ENCODE data around the gene TCP11. TPM values are rescaled to one million over a fixed set of nuclear protein-coding genes. Genes with fewer than 3 reads are reported as not detected.

TCP11 gene
- total and polyA plus RNA-seq, 2 donors (not counting 1 experiment from before 2014, with no cell fraction given): not detected

DNA sequence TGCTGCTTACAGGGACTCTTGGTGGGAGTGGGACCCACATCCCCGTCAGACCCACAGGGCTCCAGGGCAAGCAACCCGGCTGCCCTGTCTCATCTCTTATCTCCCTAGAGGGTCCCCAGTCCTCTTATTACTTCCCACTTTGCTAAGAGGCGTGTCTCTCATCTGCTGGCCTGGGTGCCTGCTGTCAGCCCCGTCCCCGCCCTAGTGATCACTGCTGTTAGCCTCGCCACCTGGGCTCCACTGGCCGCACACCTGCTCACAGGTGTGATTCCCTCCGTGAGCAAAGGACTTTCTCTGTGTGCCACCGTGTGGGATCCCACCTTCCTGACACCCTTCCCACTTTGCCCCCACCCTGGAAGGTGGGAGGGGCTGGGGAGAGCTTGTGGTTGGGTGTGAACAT lies 57.6 kb downstream of the TCP11 start:
- no peaks in the 10 kb centered on the region for H3K9me3 ChIP-seq (ENCODE audit: control extremely low read depth in 1 of 3, control insufficient read depth in 2 of 3, insufficient read depth in 1 of 3, low read length in 2 of 3)
- no peaks in the 10 kb centered on the region for H3K9me3 Mint-ChIP-seq (ENCODE audit: insufficient read depth)
- intact Hi-C loops (cut with micrococcal nuclease): no loop called here
- DNase-seq: no peak
- H3K4me2 ChIP-seq (replicated peaks; ENCODE audit: low read depth, low read length, poor library complexity, severe bottlenecking): no peak overlapping the region
- H3K4me3 ChIP-seq (ENCODE audit: control extremely low read depth in 1 of 5, extremely low read depth in 1 of 5, insufficient read depth in 1 of 5, low read depth in 2 of 5, low read length in 4 of 5): no peak overlapping the region
- H3K79me2 ChIP-seq (ENCODE audit: control insufficient read depth, insufficient read depth, low read length): no peaks in the 10 kb centered on the region
- no peak overlapping the region for H3K27ac Mint-ChIP-seq
- no peaks in the 10 kb centered on the region for H4K20me1 ChIP-seq (ENCODE audit: control insufficient read depth, insufficient read depth, low read length, poor library complexity, severe bottlenecking)
- no peaks in the 10 kb centered on the region for H3K27me3 Mint-ChIP-seq
- 85% methylated on average over 7 of the region's 9 CpGs for whole genome bisulfite sequencing (ENCODE audit: insufficient coverage)
- H3K4me1 ChIP-seq (ENCODE audit: control insufficient read depth in 2 of 2, insufficient read depth in 2 of 2, low read length in 2 of 2): no peaks in the 10 kb centered on the region
- CTCF ChIA-PET: no interaction called here
- H3K27ac ChIP-seq (ENCODE audit: low read length in 2 of 2): no peak overlapping the region
- TF ChIP-seq CTCF (IDR thresholded peaks at IDR 0.05) (no peak), EZH2 (IDR thresholded peaks at IDR 0.05; ENCODE audit: borderline replicate concordance, insufficient read depth, low read depth, low read length, poor library complexity, severe bottlenecking) (no peak)
- no peaks in the 10 kb centered on the region for H3K4me1 Mint-ChIP-seq
- H2AFZ ChIP-seq (ENCODE audit: insufficient read depth, low read depth, low read length, poor library complexity, severe bottlenecking): no peak overlapping the region
- peaks cover 0 to 32% of the 10 kb centered on the region in 2 experiments for H3K36me3 ChIP-seq (replicated peaks in 1 of 2; ENCODE audit: control extremely low read depth in 1 of 2, control insufficient read depth in 1 of 2, extremely low read depth in 1 of 2, insufficient read depth in 2 of 2, low read length in 1 of 2)
- no peaks in the 10 kb centered on the region for H3K27me3 ChIP-seq (replicated peaks in 1 of 4; ENCODE audit: control extremely low read depth in 1 of 4, control insufficient read depth in 3 of 4, insufficient read depth in 4 of 4, low read length in 3 of 4)
- no peak overlapping the region for H3K4me3 Mint-ChIP-seq
- H3K9ac ChIP-seq (ENCODE audit: low read length): no peak overlapping the region
- POLR2A ChIA-PET: no interaction called here
- no peak for ATAC-seq (ENCODE audit: low read depth)

GRCh38 chr6:35082733-35083403 lies 58.3 kb downstream of the TCP11 start:
- no peak for DNase-seq
- Mint-ChIP-seq H3K27ac (no peak overlapping the region), H3K27me3 (no peaks in the 10 kb centered on the region), H3K9me3 (ENCODE audit: insufficient read depth) (no peaks in the 10 kb centered on the region), H3K4me3 (no peak overlapping the region), H3K4me1 (no peaks in the 10 kb centered on the region)
- peaks cover 0 to 35% of the 10 kb centered on the region in 2 experiments for H3K36me3 ChIP-seq (replicated peaks in 1 of 2; ENCODE audit: control extremely low read depth in 1 of 2, control insufficient read depth in 1 of 2, extremely low read depth in 1 of 2, insufficient read depth in 2 of 2, low read length in 1 of 2)
- H3K9me3 ChIP-seq (ENCODE audit: control extremely low read depth in 1 of 3, control insufficient read depth in 2 of 3, insufficient read depth in 1 of 3, low read length in 2 of 3): no peaks in the 10 kb centered on the region
- no peaks in the 10 kb centered on the region for H3K4me1 ChIP-seq (ENCODE audit: control insufficient read depth in 2 of 2, insufficient read depth in 2 of 2, low read length in 2 of 2)
- no peaks in the 10 kb centered on the region for H3K27me3 ChIP-seq (replicated peaks in 1 of 4; ENCODE audit: control extremely low read depth in 1 of 4, control insufficient read depth in 3 of 4, insufficient read depth in 4 of 4, low read length in 3 of 4)
- no peaks in the 10 kb centered on the region for H3K79me2 ChIP-seq (ENCODE audit: control insufficient read depth, insufficient read depth, low read length)
- CTCF ChIA-PET: no interaction called here
- H3K9ac ChIP-seq (ENCODE audit: low read length): no peak overlapping the region
- ATAC-seq (ENCODE audit: low read depth): no peak
- no peaks in the 10 kb centered on the region for H4K20me1 ChIP-seq (ENCODE audit: control insufficient read depth, insufficient read depth, low read length, poor library complexity, severe bottlenecking)
- no peak overlapping the region for H3K27ac ChIP-seq (ENCODE audit: low read length in 2 of 2)
- no peak overlapping the region for H3K4me2 ChIP-seq (replicated peaks; ENCODE audit: low read depth, low read length, poor library complexity, severe bottlenecking)
- intact Hi-C loops (cut with micrococcal nuclease): no loop called here
- 97% methylated on average over 9 of the region's 13 CpGs for WGBS (ENCODE audit: insufficient coverage)
- TF ChIP-seq CTCF (IDR thresholded peaks at IDR 0.05): no peak
- POLR2A ChIA-PET: no interaction called here
- H2AFZ ChIP-seq (ENCODE audit: insufficient read depth, low read depth, low read length, poor library complexity, severe bottlenecking): no peak overlapping the region
- no peak overlapping the region for H3K4me3 ChIP-seq (ENCODE audit: control extremely low read depth in 1 of 5, extremely low read depth in 1 of 5, insufficient read depth in 1 of 5, low read depth in 2 of 5, low read length in 4 of 5)

All from B cell (primary cell).